Stimulated activated CD4-positive, alpha-beta T cell treated with anti-CD3 and anti-CD28 coated beads, TNF-alpha, amount 100 ng/mL, for 1 hour (primary cell): ENCODE results near the gene MYL3.
"Not testable (repeated sequence)": the region's sequence is repeated elsewhere in the genome, so short reads cannot be mapped to it uniquely, and the experiment has no call there.

Experiments
- DNase-seq, 3 donors: peaks; one replicate each; pipeline ENCODE4 v3.0.0-alpha.2; 2020; ENCODE audit warnings: low read depth in 3 of 3, low spot score in 1 of 3

Gene MYL3

GRCh38 chr3:46831316-46831715 is 31.9 kb downstream of the MYL3 start:
- no peak for DNase-seq

DNA sequence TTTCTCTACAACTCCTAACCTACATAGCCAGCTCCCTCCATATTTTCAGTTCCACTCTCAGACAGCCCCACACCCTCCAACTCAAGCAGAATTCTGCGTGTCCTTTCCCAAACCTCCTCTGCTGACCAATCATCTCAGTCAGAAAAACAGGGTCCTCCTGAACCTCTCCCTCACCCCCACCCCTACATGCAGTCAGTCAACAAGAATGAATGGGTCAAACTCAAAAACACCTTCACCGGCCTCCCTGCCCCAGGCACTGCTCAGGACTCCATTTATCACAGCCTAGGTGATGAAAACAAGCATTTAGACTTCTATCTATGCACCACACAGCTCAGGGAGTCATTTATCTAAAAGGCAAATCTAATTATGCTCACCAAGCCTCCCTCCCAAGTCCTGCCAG is 32.4 kb downstream of the MYL3 start:
- no peak for DNase-seq

- no peak for DNase-seq
Measured at GRCh38 chr3:46829699-46830208, 33.5 kb downstream of the MYL3 start.

DNA sequence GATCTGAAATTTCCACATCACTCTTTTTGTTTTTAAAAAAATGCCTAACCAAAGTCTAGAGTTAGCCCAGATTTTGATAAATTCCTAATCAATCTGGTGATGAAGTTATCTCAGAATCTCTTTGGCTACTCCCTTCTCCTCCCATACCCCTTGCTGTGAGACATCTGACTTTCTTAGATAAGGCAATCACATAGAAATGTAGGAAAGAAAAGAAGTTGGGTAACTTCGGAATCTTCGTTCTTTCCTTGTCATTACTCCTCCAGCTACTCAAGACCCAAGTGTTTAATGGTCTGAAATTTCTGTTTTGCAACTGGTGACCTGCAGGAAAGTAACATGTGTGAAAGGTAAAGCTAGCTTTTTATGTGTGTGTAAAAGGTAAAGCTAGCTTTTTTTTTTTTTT is 37.8 kb downstream of the MYL3 start:
- no peak for DNase-seq

DNA sequence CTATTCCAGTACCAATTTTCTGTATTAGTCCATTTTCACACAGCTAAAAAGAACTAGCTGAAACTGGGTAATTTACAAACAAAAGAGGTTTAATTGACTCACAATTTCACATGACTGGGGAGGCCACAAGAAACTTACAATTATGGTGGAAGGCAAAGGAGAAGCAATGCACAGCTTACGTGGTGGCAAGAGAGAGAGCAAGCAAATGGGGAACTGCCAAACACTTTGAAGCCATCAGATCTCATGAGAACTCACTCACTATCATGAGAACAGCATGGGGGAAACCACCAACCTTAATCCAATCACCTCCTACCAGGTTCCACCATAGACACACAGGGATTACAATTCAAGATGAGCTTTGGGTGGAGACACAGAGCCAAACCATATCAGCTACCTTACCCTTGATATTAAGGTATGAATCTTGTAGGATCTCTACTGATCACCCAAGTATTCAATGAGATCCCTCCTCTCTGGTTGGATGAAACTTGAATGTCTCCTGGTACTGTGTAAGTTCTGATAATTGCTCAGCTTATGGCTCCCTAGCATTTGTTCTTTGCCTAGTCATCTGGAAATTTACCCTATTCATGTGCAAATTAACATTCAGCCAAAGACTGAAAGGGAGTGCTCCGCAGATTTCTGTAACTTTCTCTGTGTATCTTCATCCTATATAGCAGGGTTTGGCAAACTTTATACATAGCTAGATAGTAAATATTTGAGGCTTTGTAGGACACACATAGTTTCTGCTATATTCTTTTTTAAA is 38.9 kb downstream of the MYL3 start:
- DNase-seq = no peak

GRCh38 chr3:46823314-46823713 is 39.9 kb downstream of the MYL3 start:
- not testable (repeated sequence) for DNase-seq

DNA sequence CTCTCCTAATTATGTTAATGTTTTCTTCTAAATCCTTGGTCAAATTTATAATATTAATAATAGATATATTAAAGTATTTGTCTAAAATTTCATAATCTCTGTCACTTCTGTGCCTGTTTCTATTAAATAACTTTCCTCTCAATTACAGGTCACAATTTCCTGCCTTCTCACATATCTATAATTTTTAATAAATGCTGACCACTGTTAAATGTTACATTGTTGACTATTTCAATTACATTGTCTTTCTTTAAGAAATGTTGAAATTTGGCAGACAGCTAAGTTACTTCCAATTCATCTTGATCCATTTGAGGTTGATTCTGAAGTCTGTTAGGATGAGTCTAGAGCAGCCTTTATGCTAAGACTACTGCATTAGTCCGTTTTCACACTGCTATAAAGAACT is 41.7 kb downstream of the MYL3 start:
- DNase-seq = no peak

- DNase-seq = no peak
Measured at GRCh38 chr3:46820852-46821251, 42.4 kb downstream of the MYL3 start.

DNA sequence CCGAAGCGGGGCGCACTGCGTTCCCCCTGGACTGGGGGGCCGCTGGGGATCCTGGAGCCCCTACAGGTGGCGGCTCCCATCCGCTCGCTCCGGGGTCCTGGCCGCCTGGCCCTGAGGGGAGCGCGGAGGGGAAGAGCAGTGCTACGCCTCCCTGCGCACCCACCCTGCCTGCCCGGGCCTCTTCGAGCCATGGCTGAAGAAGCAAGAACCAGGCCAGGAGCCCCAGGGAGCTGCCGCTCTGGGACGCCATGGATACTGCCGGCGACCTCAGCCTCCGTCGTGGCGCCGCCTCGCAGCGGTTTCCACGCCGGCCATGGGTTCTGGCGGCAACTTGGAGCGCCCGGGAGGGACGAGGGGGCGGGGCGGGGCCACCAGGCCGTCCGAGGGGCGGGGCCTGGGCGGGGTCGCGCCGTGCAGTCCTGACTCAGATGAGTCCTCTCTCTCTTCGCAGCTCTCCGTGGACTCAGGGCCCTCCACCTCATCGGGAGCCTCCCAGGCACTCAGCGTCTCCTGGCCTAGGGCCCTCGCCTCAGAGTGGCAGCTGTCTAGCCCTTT is 50.9 kb downstream of the MYL3 start:
- DNase-seq = peak; percentile 29 to 68 (median 40)

GRCh38 chr3:46811615-46812236 is 51.5 kb downstream of the MYL3 start:
- DNase-seq = no peak

GRCh38 chr3:46808766-46809165 is 54.5 kb downstream of the MYL3 start:
- not testable (repeated sequence) for DNase-seq
